SU-DHL-6 (cell line): ENCODE data around the gene SEC14L5.

ENCODE experiments used
- H2AFZ ChIP-seq: fragments of 200-600 bp; sonication (generic); 2 replicates; pipeline ENCODE4 v1.6.1; 2014; ENCODE audit warnings: low read depth, mild to moderate bottlenecking, moderate library complexity, mixed read lengths, antibody characterized with exemption, low read length; ENCODE audit not compliant: severe bottlenecking
- H3F3A ChIP-seq: fragments of 200-600 bp; shearing (Covaris generic); 2 replicates; pipeline ENCODE4 v1.6.0; 2016; ENCODE audit warnings: antibody characterized with exemption, mild to moderate bottlenecking; ENCODE audit not compliant: insufficient read depth
- H3K27ac ChIP-seq: fragments of 200-600 bp; sonication (generic); 2 replicates; pipeline ENCODE4 v1.5.1; 2016; ENCODE audit warnings: low read depth, mild to moderate bottlenecking, low read length, moderate library complexity, mixed read lengths
- H3K27me3 ChIP-seq: fragments of 200-600 bp; sonication (generic), shearing (Covaris generic); 2 replicates; pipeline ENCODE4 v1.6.0; 2014; ENCODE audit warnings: mild to moderate bottlenecking, low read length
- H3K36me3 ChIP-seq: fragments of 200-600 bp; sonication (generic); 2 replicates; pipeline ENCODE4 v1.6.1; 2014; ENCODE audit warnings: mild to moderate bottlenecking, low read length, mixed read lengths
- H3K4me2 ChIP-seq: fragments of 300-600, 200-600 bp; shearing (Covaris generic), sonication (generic); 2 replicates; pipeline ENCODE4 v1.6.0; 2014; ENCODE audit warnings: low read length, low read depth, mild to moderate bottlenecking; ENCODE audit not compliant: poor library complexity, severe bottlenecking
- H3K4me3 ChIP-seq: fragments of 200-600 bp; sonication (generic); 2 replicates; pipeline ENCODE4 v1.5.1; 2014; ENCODE audit warnings: antibody characterized with exemption, low read length, mild to moderate bottlenecking, mixed read lengths; ENCODE audit not compliant: insufficient read depth, poor library complexity, severe bottlenecking
- H3K79me2 ChIP-seq: fragments of 200-600 bp; sonication (generic); 2 replicates; pipeline ENCODE4 v1.6.1; 2014; ENCODE audit warnings: mild to moderate bottlenecking, low read length, moderate library complexity; ENCODE audit not compliant: insufficient read depth
- H3K9ac ChIP-seq: fragments of 200-600 bp; sonication (generic); 2 replicates; pipeline ENCODE4 v1.7.0; 2014; ENCODE audit warnings: mild to moderate bottlenecking, low read length
- H3K9me2 ChIP-seq: fragments of 200-600 bp; sonication (generic); replicated peaks from 2 replicates; pipeline ENCODE4 v1.6.1; 2014; ENCODE audit warnings: low read length; ENCODE audit not compliant: insufficient read depth
- H3K9me3 ChIP-seq: fragments of 200-600 bp; sonication (generic); 2 replicates; pipeline ENCODE4 v1.6.1; 2014; ENCODE audit warnings: low read length, mixed read lengths; ENCODE audit not compliant: insufficient read depth
- H4K20me1 ChIP-seq: fragments of 200-600 bp; sonication (generic); 2 replicates; pipeline ENCODE4 v1.6.1; 2014; ENCODE audit warnings: low read depth, mild to moderate bottlenecking, antibody characterized with exemption, low read length, moderate library complexity, mixed read lengths
- EZH2phosphoT487 ChIP-seq: fragments of 200-600 bp; sonication (generic), shearing (Covaris generic); conservative IDR thresholded peaks from 2 replicates; pipeline ENCODE4 v1.6.1; 2018; ENCODE audit warnings: mild to moderate bottlenecking, antibody characterized with exemption, low read length, moderate library complexity, mixed read lengths
- TF ChIP-seq, protein P1 (sequence below): fragments of 200-600 bp; sonication (generic); IDR thresholded peaks from one replicate; pipeline ENCODE4 v1.5.1; 2017; ENCODE audit warnings: antibody characterized with exemption, mild to moderate bottlenecking, low read length, moderate library complexity; ENCODE audit not compliant: insufficient read depth, poor library complexity, severe bottlenecking

SEC14L5 gene

DNA sequence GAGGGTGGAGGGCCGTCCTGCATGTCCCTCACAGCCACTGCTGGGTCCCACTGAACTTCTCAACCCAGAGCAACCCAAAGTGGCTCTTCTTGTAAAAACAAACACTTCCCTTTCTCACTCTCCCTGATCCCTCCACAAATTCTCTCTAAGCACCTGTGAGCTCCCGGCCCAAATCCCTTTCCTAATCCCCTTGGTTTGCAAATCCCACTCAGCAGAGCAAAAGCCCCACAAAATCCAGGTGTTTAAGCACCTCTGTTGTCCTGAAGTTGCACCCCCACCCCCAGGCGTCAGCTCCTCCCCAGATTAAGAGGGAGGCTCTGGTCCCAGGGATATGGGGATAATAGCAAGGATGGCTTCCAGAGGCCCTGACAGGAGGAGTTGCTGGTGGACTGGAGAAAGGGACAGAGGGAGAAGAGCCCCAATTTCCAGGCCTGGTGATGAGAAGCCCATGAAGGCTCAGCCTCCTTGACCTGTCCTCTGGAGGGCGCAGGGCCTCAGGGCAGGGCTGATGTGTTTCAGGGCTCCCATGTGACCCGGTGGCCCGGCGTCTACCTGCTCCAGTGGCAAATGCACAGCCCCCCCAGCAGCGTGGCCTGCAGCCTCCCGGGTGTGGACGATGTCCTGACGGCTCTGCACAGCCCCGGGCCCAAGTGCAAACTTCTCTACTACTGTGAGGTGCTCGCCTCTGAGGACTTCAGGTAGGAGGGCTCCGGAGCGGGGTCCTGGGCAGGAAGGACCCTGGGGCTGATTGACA, 52.6 kb downstream of the SEC14L5 start:
- H3K9me2 ChIP-seq: no peaks in the 10 kb centered on the region
- no peak overlapping the region for H3K4me2 ChIP-seq
- H3K4me3 ChIP-seq: no peak overlapping the region

DNA sequence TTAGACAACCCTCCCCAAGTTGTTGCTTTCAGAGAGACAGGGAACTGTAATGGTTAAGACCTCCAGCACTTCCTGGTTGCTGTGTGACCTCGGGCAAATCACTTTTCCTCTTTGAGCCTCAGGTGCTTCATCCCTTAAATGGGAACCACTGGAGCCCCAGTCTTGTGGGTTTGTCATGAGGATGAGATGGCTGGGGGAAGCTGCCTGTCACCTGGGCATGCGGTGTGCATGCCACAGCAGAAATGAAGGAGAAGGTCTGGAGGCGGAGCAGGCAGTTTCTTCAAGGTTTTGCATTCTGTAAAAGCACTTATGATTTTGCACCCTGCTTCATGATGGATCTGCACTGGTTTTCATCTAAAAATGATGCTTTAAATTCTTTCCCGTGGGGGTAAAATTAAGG, 53.5 kb downstream of the SEC14L5 start:
- Histone ChIP-seq H3K27ac (no peak overlapping the region), H3K4me2 (no peak overlapping the region), H3K9ac (no peak overlapping the region), H3K4me3 (no peak overlapping the region), H3F3A (no peaks in the 10 kb centered on the region), H3K36me3 (no peaks in the 10 kb centered on the region), H3K9me2 (no peaks in the 10 kb centered on the region), H2AFZ (no peak overlapping the region), H3K79me2 (no peaks in the 10 kb centered on the region), H4K20me1 (no peaks in the 10 kb centered on the region), H3K27me3 (no peaks in the 10 kb centered on the region), H3K9me3 (no peaks in the 10 kb centered on the region)
- no peak for TF ChIP-seq EZH2phosphoT487
- TF ChIP-seq, protein P1, sequence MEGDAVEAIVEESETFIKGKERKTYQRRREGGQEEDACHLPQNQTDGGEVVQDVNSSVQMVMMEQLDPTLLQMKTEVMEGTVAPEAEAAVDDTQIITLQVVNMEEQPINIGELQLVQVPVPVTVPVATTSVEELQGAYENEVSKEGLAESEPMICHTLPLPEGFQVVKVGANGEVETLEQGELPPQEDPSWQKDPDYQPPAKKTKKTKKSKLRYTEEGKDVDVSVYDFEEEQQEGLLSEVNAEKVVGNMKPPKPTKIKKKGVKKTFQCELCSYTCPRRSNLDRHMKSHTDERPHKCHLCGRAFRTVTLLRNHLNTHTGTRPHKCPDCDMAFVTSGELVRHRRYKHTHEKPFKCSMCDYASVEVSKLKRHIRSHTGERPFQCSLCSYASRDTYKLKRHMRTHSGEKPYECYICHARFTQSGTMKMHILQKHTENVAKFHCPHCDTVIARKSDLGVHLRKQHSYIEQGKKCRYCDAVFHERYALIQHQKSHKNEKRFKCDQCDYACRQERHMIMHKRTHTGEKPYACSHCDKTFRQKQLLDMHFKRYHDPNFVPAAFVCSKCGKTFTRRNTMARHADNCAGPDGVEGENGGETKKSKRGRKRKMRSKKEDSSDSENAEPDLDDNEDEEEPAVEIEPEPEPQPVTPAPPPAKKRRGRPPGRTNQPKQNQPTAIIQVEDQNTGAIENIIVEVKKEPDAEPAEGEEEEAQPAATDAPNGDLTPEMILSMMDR: no peak

More for the DNA sequence above, 52.6 kb downstream of the SEC14L5 start:
- no peaks in the 10 kb centered on the region for H3K36me3 ChIP-seq
- H3K27ac ChIP-seq: no peak overlapping the region
- H4K20me1 ChIP-seq: no peaks in the 10 kb centered on the region
- no peaks in the 10 kb centered on the region for H3K79me2 ChIP-seq
- TF ChIP-seq EZH2phosphoT487: no peak
- TF ChIP-seq, protein P1: no peak
- no peak overlapping the region for H2AFZ ChIP-seq
- no peaks in the 10 kb centered on the region for H3F3A ChIP-seq
- H3K9me3 ChIP-seq: no peaks in the 10 kb centered on the region
- no peaks in the 10 kb centered on the region for H3K27me3 ChIP-seq
- H3K9ac ChIP-seq: no peak overlapping the region

- Histone ChIP-seq H3K9me3 (no peaks in the 10 kb centered on the region), H3K27me3 (no peaks in the 10 kb centered on the region), H4K20me1 (no peaks in the 10 kb centered on the region), H3K9ac (no peak overlapping the region), H3K27ac (no peak overlapping the region), H2AFZ (no peak overlapping the region), H3F3A (no peaks in the 10 kb centered on the region), H3K79me2 (no peaks in the 10 kb centered on the region), H3K4me3 (no peak overlapping the region), H3K9me2 (no peaks in the 10 kb centered on the region), H3K4me2 (no peak overlapping the region), H3K36me3 (no peaks in the 10 kb centered on the region)
- TF ChIP-seq, protein P1: no peak
- no peak for TF ChIP-seq EZH2phosphoT487
Measured at GRCh38 chr16:5012887-5013286, 54.8 kb downstream of the SEC14L5 start.
